Measurements from ENCODE around the gene STK11IP.

STK11IP gene

DNA sequence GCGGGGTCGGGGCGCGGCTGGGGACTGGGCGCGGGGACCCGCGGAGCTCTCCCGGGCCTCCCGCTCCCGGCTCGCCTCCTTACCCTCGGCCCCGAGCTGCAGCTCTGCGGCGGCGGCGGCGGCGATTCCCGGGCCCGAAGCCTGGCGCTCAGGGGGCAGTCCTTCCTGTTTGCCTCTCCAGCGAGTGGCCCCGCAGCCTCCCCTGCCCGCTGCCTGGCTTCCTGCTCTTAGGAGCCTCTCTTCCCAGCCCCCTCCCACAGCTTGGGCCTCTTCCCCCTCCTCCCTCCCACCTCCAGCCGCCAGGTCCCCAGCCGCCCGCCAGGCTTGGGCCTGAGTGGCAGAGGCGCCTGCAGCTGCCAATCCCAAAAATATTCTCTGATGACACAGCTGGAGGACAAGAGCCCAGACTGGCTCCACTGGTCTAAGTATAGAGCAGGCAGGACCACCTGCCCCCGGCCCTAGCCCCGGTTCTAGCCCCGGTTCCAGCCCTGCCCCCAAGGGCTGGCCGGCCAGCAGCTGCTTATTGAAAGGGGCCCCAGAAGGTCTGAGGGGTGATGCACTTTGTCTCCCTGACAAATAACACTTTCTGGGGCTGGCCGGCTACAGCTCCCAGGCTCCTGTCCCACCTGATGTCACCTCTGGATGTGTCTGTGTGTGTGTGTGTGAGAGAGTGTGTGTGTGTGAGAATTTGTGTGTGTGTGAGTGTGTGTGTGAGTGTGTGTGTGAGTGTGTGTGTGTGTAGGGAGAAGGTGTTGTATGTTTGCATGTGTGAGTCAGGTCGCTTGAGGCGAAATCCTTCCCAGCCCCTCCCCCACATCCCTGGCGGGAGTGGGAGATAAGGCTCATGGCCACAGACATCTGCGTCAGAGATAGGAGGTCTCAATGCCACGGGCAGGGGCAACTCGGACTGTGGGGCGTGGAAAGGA lies 26.1 kb upstream of the STK11IP start, which contains the start of gene OBSL1 (continued):
- TF ChIP-seq ZNF560 (tag by site-specific recombination; IDR thresholded peaks at IDR 0.05; ENCODE audit: borderline replicate concordance) (no peak), MZF1 (tag by site-specific recombination; IDR thresholded peaks at IDR 0.05; ENCODE audit: borderline replicate concordance) (no peak; the same call in 1 of the 2 replicates), KLF10 (tag by site-specific recombination; IDR thresholded peaks at IDR 0.05) (no peak), SETDB1 (IDR thresholded peaks at IDR 0.05; ENCODE audit: insufficient read length, low read length) (no peak), PRDM6 (tag by site-specific recombination; IDR thresholded peaks at IDR 0.05) (no peak), ZNF837 (tag by site-specific recombination; IDR thresholded peaks at IDR 0.05) (no peak), ZNF433 (tag by site-specific recombination; IDR thresholded peaks at IDR 0.05; ENCODE audit: low read depth) (no peak), ZNF350 (tag by site-specific recombination; IDR thresholded peaks at IDR 0.05) (no peak), ZEB2 (tag by site-specific recombination; IDR thresholded peaks at IDR 0.05) (peak; percentile 71), ZNF670 (tag by site-specific recombination; IDR thresholded peaks at IDR 0.05; ENCODE audit: low read depth) (no peak), ZNF843 (tag by site-specific recombination; IDR thresholded peaks at IDR 0.05) (0 out of 2 replicates have a peak, but pooled peaks have one; percentile 55), ZBTB48 (tag by site-specific recombination; IDR thresholded peaks at IDR 0.05) (peak; percentile 80), ZNF391 (tag by site-specific recombination; IDR thresholded peaks at IDR 0.05; ENCODE audit: borderline replicate concordance, low read depth) (peak; percentile 84; the same call in 1 of the 2 replicates), SALL2 (tag by site-specific recombination; IDR thresholded peaks at IDR 0.05; ENCODE audit: borderline replicate concordance) (peak; percentile 92; the same call in 1 of the 2 replicates), WT1 (tag by site-specific recombination; IDR thresholded peaks at IDR 0.05) (peak; percentile 84), ZBTB7A (tag by site-specific recombination; IDR thresholded peaks at IDR 0.05; ENCODE audit: low read depth) (peak; percentile 20; the same call in 1 of the 2 replicates), ZNF10 (tag by site-specific recombination; IDR thresholded peaks at IDR 0.05) (no peak; the same call in 1 of the 2 replicates), YY1 (tag by site-specific recombination; IDR thresholded peaks at IDR 0.05) (no peak), MEIS1 (CRISPR knock-in tag; IDR thresholded peaks at IDR 0.05; ENCODE audit: borderline replicate concordance) (no peak), ZNF23 (tag by site-specific recombination; IDR thresholded peaks at IDR 0.05; ENCODE audit: borderline replicate concordance) (no peak), REST (tag by site-specific recombination; IDR thresholded peaks at IDR 0.05) (no peak)
- TF ChIP-seq, protein P1, sequence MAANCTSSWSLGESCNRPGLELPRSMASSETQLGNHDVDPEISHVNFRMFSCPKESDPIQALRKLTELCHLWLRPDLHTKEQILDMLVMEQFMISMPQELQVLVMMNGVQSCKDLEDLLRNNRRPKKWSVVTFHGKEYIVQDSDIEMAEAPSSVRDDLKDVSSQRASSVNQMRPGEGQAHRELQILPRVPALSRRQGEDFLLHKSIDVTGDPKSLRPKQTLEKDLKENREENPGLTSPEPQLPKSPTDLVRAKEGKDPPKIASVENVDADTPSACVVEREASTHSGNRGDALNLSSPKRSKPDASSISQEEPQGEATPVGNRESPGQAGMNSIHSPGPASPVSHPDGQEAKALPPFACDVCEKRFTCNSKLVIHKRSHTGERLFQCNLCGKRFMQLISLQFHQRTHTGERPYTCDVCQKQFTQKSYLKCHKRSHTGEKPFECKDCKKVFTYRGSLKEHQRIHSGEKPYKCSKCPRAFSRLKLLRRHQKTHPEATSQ (tag by site-specific recombination; IDR thresholded peaks at IDR 0.05), result no peak
- TF ChIP-seq, protein P2, sequence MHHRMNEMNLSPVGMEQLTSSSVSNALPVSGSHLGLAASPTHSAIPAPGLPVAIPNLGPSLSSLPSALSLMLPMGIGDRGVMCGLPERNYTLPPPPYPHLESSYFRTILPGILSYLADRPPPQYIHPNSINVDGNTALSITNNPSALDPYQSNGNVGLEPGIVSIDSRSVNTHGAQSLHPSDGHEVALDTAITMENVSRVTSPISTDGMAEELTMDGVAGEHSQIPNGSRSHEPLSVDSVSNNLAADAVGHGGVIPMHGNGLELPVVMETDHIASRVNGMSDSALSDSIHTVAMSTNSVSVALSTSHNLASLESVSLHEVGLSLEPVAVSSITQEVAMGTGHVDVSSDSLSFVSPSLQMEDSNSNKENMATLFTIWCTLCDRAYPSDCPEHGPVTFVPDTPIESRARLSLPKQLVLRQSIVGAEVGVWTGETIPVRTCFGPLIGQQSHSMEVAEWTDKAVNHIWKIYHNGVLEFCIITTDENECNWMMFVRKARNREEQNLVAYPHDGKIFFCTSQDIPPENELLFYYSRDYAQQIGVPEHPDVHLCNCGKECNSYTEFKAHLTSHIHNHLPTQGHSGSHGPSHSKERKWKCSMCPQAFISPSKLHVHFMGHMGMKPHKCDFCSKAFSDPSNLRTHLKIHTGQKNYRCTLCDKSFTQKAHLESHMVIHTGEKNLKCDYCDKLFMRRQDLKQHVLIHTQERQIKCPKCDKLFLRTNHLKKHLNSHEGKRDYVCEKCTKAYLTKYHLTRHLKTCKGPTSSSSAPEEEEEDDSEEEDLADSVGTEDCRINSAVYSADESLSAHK (tag by site-specific recombination; IDR thresholded peaks at IDR 0.05), result peak; percentile 57
- TF ChIP-seq, protein P3, sequence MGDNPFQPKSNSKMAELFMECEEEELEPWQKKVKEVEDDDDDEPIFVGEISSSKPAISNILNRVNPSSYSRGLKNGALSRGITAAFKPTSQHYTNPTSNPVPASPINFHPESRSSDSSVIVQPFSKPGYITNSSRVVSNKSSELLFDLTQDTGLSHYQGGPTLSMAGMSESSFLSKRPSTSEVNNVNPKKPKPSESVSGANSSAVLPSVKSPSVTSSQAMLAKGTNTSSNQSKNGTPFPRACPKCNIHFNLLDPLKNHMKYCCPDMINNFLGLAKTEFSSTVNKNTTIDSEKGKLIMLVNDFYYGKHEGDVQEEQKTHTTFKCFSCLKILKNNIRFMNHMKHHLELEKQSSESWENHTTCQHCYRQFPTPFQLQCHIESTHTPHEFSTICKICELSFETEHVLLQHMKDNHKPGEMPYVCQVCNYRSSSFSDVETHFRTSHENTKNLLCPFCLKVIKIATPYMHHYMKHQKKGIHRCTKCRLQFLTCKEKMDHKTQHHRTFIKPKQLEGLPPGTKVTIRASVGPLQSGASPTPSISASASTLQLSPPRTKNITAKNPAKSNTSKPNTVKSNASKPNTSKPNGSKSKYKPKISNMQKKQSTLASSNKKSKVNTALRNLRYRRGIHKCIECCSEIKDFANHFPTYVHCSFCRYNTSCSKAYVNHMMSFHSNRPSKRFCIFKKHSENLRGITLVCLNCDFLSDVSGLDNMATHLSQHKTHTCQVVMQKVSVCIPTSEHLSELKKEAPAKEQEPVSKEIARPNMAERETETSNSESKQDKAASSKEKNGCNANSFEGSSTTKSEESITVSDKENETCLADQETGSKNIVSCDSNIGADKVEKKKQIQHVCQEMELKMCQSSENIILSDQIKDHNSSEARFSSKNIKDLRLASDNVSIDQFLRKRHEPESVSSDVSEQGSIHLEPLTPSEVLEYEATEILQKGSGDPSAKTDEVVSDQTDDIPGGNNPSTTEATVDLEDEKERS (tag by site-specific recombination; IDR thresholded peaks at IDR 0.05), result peak; percentile 72; the same call in 1 of the 2 replicates
- TF ChIP-seq, protein P4, sequence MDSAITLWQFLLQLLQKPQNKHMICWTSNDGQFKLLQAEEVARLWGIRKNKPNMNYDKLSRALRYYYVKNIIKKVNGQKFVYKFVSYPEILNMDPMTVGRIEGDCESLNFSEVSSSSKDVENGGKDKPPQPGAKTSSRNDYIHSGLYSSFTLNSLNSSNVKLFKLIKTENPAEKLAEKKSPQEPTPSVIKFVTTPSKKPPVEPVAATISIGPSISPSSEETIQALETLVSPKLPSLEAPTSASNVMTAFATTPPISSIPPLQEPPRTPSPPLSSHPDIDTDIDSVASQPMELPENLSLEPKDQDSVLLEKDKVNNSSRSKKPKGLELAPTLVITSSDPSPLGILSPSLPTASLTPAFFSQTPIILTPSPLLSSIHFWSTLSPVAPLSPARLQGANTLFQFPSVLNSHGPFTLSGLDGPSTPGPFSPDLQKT (IDR thresholded peaks at IDR 0.05; ENCODE audit: borderline replicate concordance, low read depth, low read length), result no peak

Data from HEK293 (cell line).